Measurements from ENCODE around the gene GPR12.

GPR12 gene

GRCh38 chr13:26747706-26748105 lies 12.9 kb downstream of the GPR12 start:
- Histone ChIP-seq H3K4me1 (ENCODE audit: insufficient read depth, low read length, severe bottlenecking) (no peaks in the 10 kb centered on the region), H3K9me2 (ENCODE audit: low read depth, low read length) (no peaks in the 10 kb centered on the region), H3K9me3 (ENCODE audit: low read length) (no peaks in the 10 kb centered on the region), H3K36me3 (ENCODE audit: insufficient read depth, low read length) (no peaks in the 10 kb centered on the region), H3K79me2 (ENCODE audit: insufficient read depth, low read length) (no peaks in the 10 kb centered on the region), H3K27me3 (ENCODE audit: insufficient read depth, low read length) (no peaks in the 10 kb centered on the region), H3K9ac (ENCODE audit: low read length) (no peak overlapping the region), H4K20me1 (ENCODE audit: insufficient read depth, low read length) (no peaks in the 10 kb centered on the region), H2AFZ (ENCODE audit: low read length) (no peak overlapping the region), H3K4me3 (ENCODE audit: low read depth, low read length, poor library complexity, severe bottlenecking) (no peak overlapping the region), H3K4me2 (ENCODE audit: low read length) (no peak overlapping the region), H3K27ac (ENCODE audit: low read depth, low read length, poor library complexity, severe bottlenecking) (no peak overlapping the region), H3F3A (ENCODE audit: insufficient read depth, low read length) (no peaks in the 10 kb centered on the region)
- no peak for TF ChIP-seq EZH2 (IDR thresholded peaks at IDR 0.05; ENCODE audit: borderline replicate concordance, low read length)
- TF ChIP-seq CTCF (IDR thresholded peaks at IDR 0.05; ENCODE audit: low read length) = no peak

- H2AFZ ChIP-seq (ENCODE audit: low read length) = no peak overlapping the region
- H3K27ac ChIP-seq (ENCODE audit: low read depth, low read length, poor library complexity, severe bottlenecking) = no peak overlapping the region
- H3K36me3 ChIP-seq (ENCODE audit: insufficient read depth, low read length) = no peaks in the 10 kb centered on the region
- H3K4me3 ChIP-seq (ENCODE audit: low read depth, low read length, poor library complexity, severe bottlenecking) = no peak overlapping the region
- TF ChIP-seq CTCF (IDR thresholded peaks at IDR 0.05; ENCODE audit: low read length) (no peak), EZH2 (IDR thresholded peaks at IDR 0.05; ENCODE audit: borderline replicate concordance, low read length) (no peak)
- H3K4me1 ChIP-seq (ENCODE audit: insufficient read depth, low read length, severe bottlenecking) = no peaks in the 10 kb centered on the region
- H3F3A ChIP-seq (ENCODE audit: insufficient read depth, low read length) = no peaks in the 10 kb centered on the region
- no peaks in the 10 kb centered on the region for H3K79me2 ChIP-seq (ENCODE audit: insufficient read depth, low read length)
- no peaks in the 10 kb centered on the region for H3K27me3 ChIP-seq (ENCODE audit: insufficient read depth, low read length)
- H3K4me2 ChIP-seq (ENCODE audit: low read length) = no peak overlapping the region
- no peaks in the 10 kb centered on the region for H3K9me3 ChIP-seq (ENCODE audit: low read length)
- no peaks in the 10 kb centered on the region for H4K20me1 ChIP-seq (ENCODE audit: insufficient read depth, low read length)
- H3K9ac ChIP-seq (ENCODE audit: low read length) = no peak overlapping the region
- H3K9me2 ChIP-seq (ENCODE audit: low read depth, low read length) = no peaks in the 10 kb centered on the region
Measured at GRCh38 chr13:26743971-26744370, 16.6 kb downstream of the GPR12 start.

- TF ChIP-seq EZH2 (IDR thresholded peaks at IDR 0.05; ENCODE audit: borderline replicate concordance, low read length) = no peak
- no peak for TF ChIP-seq CTCF (IDR thresholded peaks at IDR 0.05; ENCODE audit: low read length)
- Histone ChIP-seq H3K27ac (ENCODE audit: low read depth, low read length, poor library complexity, severe bottlenecking) (no peak overlapping the region), H3K27me3 (ENCODE audit: insufficient read depth, low read length) (no peaks in the 10 kb centered on the region), H2AFZ (ENCODE audit: low read length) (no peak overlapping the region), H3K4me1 (ENCODE audit: insufficient read depth, low read length, severe bottlenecking) (no peaks in the 10 kb centered on the region), H4K20me1 (ENCODE audit: insufficient read depth, low read length) (no peaks in the 10 kb centered on the region), H3F3A (ENCODE audit: insufficient read depth, low read length) (no peaks in the 10 kb centered on the region), H3K9me3 (ENCODE audit: low read length) (no peaks in the 10 kb centered on the region), H3K79me2 (ENCODE audit: insufficient read depth, low read length) (no peaks in the 10 kb centered on the region), H3K9me2 (ENCODE audit: low read depth, low read length) (no peaks in the 10 kb centered on the region), H3K9ac (ENCODE audit: low read length) (no peak overlapping the region), H3K36me3 (ENCODE audit: insufficient read depth, low read length) (no peaks in the 10 kb centered on the region), H3K4me2 (ENCODE audit: low read length) (no peak overlapping the region), H3K4me3 (ENCODE audit: low read depth, low read length, poor library complexity, severe bottlenecking) (no peak overlapping the region)
Measured at GRCh38 chr13:26742691-26743358, 17.8 kb downstream of the GPR12 start.

All from OCI-LY1 (cell line).